Coronary artery (tissue), 2 donors: ENCODE results near the gene DICER1.

Source experiments
- DNase-seq: peaks from one replicate; pipeline ENCODE4 v3.0.0-alpha.2; 2017; ENCODE audit warnings: low spot score
- H3K27ac ChIP-seq, 2 donors: fragments of 200-600 bp; sonication (generic); one replicate each; pipeline ENCODE4 v1.5.1; 2016 to 2019
- H3K4me3 ChIP-seq: fragments of 200-600 bp; sonication (generic); 2 replicates; pipeline ENCODE4 v1.5.1; 2016; ENCODE audit warnings: mild to moderate bottlenecking, moderate library complexity
- TF ChIP-seq, protein P1 (sequence below): fragments of 200-600 bp; sonication (generic); IDR thresholded peaks from one replicate; pipeline ENCODE4 v1.5.1; 2019; ENCODE audit warnings: antibody characterized with exemption

DICER1 gene

DNA sequence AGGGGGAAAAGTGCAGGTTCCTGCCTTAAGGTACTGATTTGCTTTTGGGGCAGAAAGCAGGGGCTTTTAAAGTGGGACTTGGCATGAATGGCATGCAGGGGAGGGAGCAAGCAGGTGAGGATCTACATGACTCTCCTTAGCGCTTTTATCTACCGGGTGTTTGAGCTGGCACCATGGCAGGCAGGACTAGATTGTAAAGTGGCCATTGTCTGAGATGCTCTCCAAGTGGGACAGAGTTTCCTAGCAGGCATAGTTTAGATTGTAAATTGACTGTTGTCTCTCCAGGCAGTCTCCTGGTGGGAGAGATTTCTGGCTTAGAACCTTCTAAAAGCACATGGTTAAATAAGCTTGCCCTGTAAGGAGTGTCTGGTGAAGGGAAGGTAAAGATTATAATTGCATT is 5.3 kb upstream of the DICER1 start:
- Histone ChIP-seq H3K27ac (no peak overlapping the region), H3K4me3 (no peak overlapping the region)
- TF ChIP-seq, protein P1, sequence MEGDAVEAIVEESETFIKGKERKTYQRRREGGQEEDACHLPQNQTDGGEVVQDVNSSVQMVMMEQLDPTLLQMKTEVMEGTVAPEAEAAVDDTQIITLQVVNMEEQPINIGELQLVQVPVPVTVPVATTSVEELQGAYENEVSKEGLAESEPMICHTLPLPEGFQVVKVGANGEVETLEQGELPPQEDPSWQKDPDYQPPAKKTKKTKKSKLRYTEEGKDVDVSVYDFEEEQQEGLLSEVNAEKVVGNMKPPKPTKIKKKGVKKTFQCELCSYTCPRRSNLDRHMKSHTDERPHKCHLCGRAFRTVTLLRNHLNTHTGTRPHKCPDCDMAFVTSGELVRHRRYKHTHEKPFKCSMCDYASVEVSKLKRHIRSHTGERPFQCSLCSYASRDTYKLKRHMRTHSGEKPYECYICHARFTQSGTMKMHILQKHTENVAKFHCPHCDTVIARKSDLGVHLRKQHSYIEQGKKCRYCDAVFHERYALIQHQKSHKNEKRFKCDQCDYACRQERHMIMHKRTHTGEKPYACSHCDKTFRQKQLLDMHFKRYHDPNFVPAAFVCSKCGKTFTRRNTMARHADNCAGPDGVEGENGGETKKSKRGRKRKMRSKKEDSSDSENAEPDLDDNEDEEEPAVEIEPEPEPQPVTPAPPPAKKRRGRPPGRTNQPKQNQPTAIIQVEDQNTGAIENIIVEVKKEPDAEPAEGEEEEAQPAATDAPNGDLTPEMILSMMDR = no peak
- no peak for DNase-seq

DNA sequence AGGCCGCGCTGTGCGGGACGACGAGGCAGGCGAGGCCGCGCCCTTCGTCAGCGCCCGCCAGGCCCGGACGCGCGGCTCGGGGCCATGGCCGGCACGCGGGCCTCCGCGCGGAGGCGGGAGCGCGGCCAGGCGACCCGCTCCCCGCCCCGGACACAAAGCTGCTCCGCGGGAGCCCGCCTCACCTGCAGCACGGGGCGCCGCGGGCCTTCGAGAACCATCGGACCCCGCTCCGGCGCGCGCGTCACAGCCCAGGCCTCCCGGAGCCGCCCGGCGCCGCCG is 342 bp downstream of the DICER1 start:
- no peak for DNase-seq
- TF ChIP-seq, protein P1 = no peak
- H3K4me3 ChIP-seq = peak overlapping the region; percentile 84
- peak overlapping the region; percentile 94 to 95 for H3K27ac ChIP-seq

DNA sequence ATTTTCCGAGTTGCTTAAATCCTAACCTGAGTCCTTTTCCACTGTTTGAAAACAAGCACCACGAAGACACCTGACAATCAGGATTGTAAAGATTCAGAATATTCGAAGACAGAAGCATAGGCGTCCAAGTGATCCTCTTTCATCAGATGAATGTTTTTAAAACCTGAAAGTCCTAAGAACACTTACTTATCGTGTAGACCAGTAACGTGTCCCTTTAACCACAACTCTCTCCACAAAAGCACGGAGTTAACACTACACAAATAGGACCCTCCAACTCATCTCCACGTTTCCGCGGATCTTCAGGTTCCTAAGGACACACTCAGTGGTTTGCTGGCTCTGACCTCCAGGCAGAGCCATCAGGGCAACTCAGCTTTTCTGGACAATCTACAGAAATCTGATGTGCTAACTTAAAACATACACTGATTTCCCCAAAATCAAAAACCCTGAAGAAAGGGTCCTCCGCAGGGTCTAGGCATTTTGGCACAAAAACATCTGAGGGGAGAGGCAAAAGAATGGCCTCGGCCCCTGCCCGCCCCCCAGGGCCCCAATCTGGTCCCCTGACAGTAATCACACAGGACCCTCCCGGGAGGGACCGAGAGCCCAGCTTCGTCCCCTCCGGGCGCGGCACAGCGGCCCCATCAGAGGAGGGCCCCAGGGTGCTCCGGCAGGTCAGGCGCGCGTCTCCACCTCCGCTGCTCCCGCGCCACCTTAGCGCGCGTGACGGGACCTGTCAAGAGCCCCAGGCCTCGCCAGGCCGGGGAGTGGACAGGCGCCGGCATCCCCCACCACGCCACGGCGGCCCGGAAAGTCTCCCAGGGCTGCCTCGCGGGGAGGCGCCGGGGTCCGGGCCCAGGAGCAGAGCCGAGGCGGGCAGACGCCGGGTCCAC is 925 bp downstream of the DICER1 start:
- peak; percentile 81 for DNase-seq
- Histone ChIP-seq H3K4me3 (peak overlapping the region; percentile 84), H3K27ac (peak overlapping the region; percentile 94 to 95)
- TF ChIP-seq, protein P1 = no peak

DNA sequence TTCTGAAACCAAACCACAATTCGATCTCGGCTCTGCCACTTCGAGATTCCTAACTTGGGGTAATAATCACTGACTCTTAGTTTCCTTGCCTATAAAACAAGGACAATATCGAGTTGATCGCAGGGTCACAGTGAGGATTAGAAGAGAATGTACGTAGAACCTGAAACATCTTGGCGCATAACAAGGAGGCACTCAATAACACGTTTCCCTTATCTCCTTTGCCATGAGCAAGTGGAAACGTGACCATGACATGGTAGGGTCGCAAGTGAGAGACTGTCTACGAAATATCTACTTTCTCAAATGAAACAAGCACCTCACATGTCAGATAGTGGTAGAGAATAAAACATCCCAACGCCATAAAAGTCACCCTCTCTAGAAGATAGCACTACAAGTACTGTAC is 2.3 kb downstream of the DICER1 start:
- H3K4me3 ChIP-seq = peak overlapping the region; percentile 84
- TF ChIP-seq, protein P1 = no peak
- H3K27ac ChIP-seq = no peak overlapping the region
- no peak for DNase-seq

DNA sequence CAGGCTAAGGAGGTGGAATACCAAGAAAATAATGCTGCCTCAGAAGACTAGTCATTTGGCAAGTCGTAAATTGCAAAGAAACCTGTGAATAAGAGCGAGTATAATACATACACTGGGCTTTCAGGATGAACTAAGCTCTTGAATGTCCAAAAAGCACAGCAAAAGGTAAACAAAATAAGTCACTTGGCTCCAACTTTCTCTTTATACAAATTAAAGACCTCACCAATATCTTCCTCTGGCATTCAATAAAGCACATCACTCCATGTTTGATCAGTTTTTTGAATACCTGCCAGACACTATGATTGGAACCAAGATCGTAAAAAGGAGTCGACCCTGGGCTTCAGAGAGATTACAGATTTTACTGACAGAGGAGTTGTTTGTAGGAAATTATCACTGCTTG is 3.5 kb downstream of the DICER1 start:
- no peak overlapping the region for H3K4me3 ChIP-seq
- DNase-seq = no peak
- H3K27ac ChIP-seq = no peak overlapping the region

DNA sequence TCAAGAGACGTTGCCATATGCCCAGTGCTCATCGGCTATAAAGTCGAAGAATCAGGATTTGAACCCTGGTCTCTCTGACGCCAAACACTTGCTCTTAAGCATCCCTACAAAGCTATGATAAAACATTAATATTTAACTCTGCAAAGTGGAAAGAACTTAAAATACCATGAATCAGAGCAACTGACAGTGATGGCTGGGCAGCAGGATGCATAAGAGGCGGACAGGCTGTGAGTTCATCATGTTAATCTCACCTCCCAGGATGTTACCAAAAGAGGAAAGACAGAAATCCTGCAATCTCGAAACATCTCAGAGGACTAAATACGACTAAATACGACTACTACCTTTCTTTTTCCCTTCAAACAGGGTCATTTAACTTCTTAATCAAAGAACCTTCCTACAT is 5.8 kb downstream of the DICER1 start:
- H3K27ac ChIP-seq = no peak overlapping the region
- DNase-seq = no peak
- TF ChIP-seq, protein P1 = no peak
- H3K4me3 ChIP-seq = no peak overlapping the region

More for the DNA sequence above, 3.5 kb downstream of the DICER1 start:
- TF ChIP-seq, protein P1 = no peak

DNA sequence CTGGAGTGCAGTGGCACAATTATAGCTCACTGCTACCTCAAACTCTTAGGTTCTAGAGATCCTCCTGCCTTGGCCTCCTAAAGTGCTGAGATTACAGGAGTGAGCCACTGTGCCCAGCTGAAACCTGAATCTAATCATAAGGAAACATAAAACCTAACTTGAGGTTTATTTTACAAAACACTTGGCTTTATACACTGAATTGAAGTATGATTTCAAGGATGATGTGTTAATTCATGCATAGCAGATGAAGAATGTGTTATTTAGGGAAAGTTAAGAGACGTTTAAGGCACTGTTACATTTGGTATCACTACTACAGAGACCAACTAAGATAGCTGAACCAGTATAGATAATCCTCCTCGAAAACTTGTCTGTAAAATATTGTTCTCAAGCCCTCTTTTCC is 6.4 kb downstream of the DICER1 start:
- TF ChIP-seq, protein P1 = no peak
- no peak for DNase-seq
- no peak overlapping the region for H3K27ac ChIP-seq
- H3K4me3 ChIP-seq = no peak overlapping the region
